Stimulated activated effector memory CD8-positive, alpha-beta T cell treated with anti-CD3 and anti-CD28 coated beads, Interleukin-12 subunit alpha, Interleukin-12 subunit beta, amount 100 ng/mL, for 72 hours (primary cell): ENCODE measurements around the gene TEC.

Experiments used
- ATAC-seq: fragments of 150-1000 bp; cut with Tn5 transposase; 2 replicates; pipeline ENCODE4 v1.10.0; 2021
- DNase-seq, 2 donors: peaks; one replicate each; pipeline ENCODE4 v3.0.0; 2021 to 2022; ENCODE audit warnings: low spot score in 2 of 2
- H3K27ac Mint-ChIP-seq: one replicate; pipeline ENCODE4 v1.8.0; 2022; ENCODE audit warnings: mild to moderate bottlenecking, mixed read lengths
- H3K36me3 Mint-ChIP-seq: one replicate; pipeline ENCODE4 v1.8.0; 2022; ENCODE audit warnings: mild to moderate bottlenecking, mixed read lengths
- H3K4me1 Mint-ChIP-seq: one replicate; pipeline ENCODE4 v1.8.0; 2022; ENCODE audit warnings: mixed read lengths
- H3K4me3 Mint-ChIP-seq: one replicate; pipeline ENCODE4 v1.8.0; 2022; ENCODE audit warnings: mild to moderate bottlenecking, mixed read lengths
- H3K9me3 Mint-ChIP-seq: one replicate; pipeline ENCODE4 v1.8.0; 2022; ENCODE audit warnings: mixed read lengths

TEC gene

DNA sequence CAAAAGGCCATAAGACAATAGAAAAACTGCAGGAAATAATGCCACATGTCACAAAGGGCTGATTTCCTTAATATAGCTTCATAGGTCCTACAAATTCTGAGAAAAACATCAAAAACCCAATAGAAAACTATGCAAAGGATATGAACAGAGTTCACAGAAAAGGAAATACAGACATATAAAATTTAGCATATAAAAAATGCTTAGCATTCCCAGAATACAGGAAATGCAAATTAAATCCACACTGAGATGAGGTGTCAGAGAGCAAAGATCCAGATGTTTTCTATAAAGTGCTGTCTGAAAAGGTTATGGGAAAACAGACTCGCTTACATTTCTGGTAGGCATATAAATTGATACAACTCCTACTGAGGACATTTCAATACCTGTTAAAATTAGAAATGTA lies 169.4 kb downstream of the TEC start:
- no peak for ATAC-seq

DNA sequence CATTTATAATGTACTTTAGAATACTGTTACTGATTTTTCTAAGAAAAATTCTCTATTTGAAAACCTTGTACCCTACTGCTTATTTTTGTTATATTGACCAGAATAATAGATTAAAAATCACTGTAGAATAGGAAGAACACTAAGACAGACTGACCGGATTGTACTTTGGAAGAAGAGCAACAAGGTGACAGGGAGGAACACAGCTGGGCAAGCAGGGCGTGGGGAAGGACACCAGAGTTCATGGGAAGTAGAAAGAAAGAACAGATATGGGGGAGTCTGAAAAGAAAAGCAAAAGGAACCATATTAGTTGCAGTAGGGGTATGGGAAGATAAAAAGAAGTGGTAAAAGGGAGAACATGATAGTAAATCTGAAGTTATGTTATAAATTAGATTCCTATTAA lies 174.2 kb downstream of the TEC start:
- no peaks in the 10 kb centered on the region for H3K9me3 Mint-ChIP-seq
- H3K27ac Mint-ChIP-seq = no peak overlapping the region
- no peak overlapping the region for H3K4me3 Mint-ChIP-seq
- peaks cover 12% of the 10 kb centered on the region for H3K4me1 Mint-ChIP-seq
- ATAC-seq = no peak
- H3K36me3 Mint-ChIP-seq = peaks cover 48% of the 10 kb centered on the region
- DNase-seq = no peak

More for the DNA sequence above, 169.4 kb downstream of the TEC start:
- Mint-ChIP-seq H3K36me3 (peaks cover 62% of the 10 kb centered on the region), H3K27ac (no peak overlapping the region), H3K9me3 (no peaks in the 10 kb centered on the region), H3K4me1 (peaks cover 19% of the 10 kb centered on the region), H3K4me3 (no peak overlapping the region)
- DNase-seq = no peak

DNA sequence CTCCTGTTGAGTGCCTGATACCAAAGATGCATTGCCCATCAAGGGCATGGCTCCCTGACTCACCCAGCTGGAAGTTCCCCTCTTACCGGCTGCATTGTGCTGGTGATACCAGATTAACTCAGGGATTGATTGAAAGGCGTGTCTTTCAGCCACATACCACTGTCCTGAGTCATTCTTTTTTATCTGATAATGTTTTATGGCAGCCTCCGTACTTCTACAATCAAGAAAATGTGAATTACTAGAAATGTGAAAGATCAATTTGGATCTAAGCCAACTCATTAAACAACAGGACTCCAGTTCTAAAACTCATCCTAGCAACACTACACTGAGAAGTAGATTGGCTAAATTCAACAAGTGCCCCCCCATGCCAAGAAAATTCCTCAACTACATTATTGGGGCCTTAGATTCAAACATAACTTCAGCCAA lies 175.6 kb downstream of the TEC start:
- DNase-seq (no peak), ATAC-seq (peak; percentile 100)
- Mint-ChIP-seq H3K4me1 (peaks cover 12% of the 10 kb centered on the region), H3K4me3 (no peak overlapping the region), H3K27ac (no peak overlapping the region), H3K36me3 (peaks cover 35% of the 10 kb centered on the region), H3K9me3 (no peaks in the 10 kb centered on the region)

DNA sequence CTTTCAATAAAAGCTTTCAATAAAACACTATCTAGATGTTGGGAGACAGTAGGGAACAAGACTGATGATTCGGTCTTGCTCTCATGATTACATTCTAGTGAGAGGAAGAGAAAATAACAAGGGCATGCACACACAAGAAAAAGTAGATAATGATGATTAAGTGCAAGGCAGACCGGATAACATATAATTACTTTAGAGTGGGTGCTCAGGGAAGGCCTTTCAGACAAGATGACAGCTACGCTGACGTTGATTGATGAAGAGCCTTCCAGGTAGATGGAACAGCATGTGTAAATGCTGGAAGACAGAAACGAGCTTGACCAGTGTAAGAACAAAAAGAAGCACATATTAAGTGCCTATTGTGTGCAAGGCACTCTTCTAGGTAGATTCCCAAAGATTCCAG lies 179.0 kb downstream of the TEC start:
- H3K4me3 Mint-ChIP-seq = no peak overlapping the region
- DNase-seq (no peak), ATAC-seq (no peak)
- peaks cover 24% of the 10 kb centered on the region for H3K36me3 Mint-ChIP-seq
- no peak overlapping the region for H3K27ac Mint-ChIP-seq
- H3K9me3 Mint-ChIP-seq = no peaks in the 10 kb centered on the region
- H3K4me1 Mint-ChIP-seq = peaks cover 14% of the 10 kb centered on the region

DNA sequence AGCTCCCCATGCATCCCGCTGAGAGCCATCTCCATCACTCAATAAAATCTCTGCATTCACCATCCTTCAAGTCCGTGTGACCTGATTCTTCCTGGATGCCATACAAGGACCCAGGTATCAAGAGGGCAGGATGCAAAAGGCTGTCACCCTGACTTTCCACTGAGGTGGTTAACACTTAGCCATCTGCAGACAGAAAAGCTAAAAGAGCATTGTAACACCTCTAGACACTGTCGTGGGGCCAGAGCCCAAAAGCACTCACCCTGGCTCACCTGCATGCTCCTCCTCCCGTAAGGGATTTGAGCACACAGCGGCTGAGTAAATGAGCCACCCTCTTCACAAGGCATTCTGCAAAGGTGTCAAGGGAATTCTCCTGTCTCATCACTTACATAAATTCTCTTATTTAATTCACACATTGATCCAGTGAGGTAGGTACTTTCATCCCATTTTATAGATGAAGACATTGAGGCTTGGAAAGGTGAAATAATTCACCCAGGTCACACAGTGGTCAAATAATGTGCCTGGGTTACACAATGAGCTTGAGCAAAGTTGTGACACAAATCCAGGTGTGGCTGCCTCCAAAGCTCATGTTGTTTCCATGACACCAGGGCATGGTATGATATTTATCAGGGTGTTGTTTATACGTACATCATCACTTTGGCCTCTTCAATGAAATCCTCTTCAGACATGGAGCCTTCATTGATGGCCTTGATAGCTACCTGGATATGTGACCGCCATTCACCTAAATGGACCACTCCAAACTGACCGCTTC lies 183.6 kb downstream of the TEC start:
- peaks cover 45% of the 10 kb centered on the region for H3K36me3 Mint-ChIP-seq
- DNase-seq (no peak), ATAC-seq (peak; percentile 48)
- H3K4me1 Mint-ChIP-seq = peaks cover 14% of the 10 kb centered on the region
- H3K4me3 Mint-ChIP-seq = no peak overlapping the region
- H3K9me3 Mint-ChIP-seq = no peaks in the 10 kb centered on the region
- peak overlapping the region; percentile 70 for H3K27ac Mint-ChIP-seq
